SK-MEL-5 (cell line): Measurements from ENCODE around the gene BCAR1. TPM values are rescaled to one million over a fixed set of nuclear protein-coding genes. Genes with fewer than 3 reads are reported as not detected.

Experiments used
- DNase-seq: peaks from one replicate; pipeline ENCODE4 v3.0.0-alpha.2; 2016; ENCODE audit warnings: low read depth, low spot score
- in situ Hi-C: cut with HindIII; loops from 2 replicates; pipeline ENCODE4 v1.10.0; 2016; ENCODE audit warnings: low sequenced_read_pairs, high pct_unique_total_duplicates, low pct_unique_long_range_greater_than_20kb
- total RNA-seq: library from RNA; depleted of rRNA; stranded (reverse); fragments of >200 nt; shearing (Covaris generic); gene quantifications from 2 replicates; pipeline ENCODE4 v1.2.3, GENCODE V29; 2014

Gene BCAR1
- total RNA-seq, 1 experiment from 2014 or later = 12.4 TPM

GRCh38 chr16:75202069-75202590 lies 49.3 kb downstream of the BCAR1 start:
- in situ Hi-C loops = no loop called here

DNA sequence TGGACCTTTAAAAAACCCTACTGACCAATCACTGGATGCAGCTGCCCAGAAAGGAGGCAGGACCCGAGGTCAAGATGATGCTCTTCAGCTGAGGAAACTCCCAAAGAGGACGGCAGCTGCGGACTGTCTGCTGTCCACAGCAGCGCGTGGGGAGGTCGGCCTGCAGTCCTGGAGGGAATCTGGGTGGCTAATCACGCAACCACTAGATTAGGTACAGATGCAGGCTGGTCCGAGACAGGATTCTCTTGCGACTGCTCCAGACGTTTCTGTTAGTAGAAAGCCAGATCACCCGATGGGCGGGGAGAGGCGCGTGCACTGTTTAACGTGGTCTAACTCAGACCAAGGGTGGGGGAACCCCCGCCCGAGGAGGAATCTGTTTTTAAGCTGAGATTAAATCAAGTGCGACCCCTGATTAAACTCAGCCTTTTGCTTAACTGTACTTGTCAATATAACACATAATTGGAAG lies 53.3 kb downstream of the BCAR1 start:
- DNase-seq = no peak
- in situ Hi-C loops = loop anchor here (25.0 kb wide), 1 partner anchor 114 kb away; no protein-coding TSS in a partner anchor

More at GRCh38 chr16:75202069-75202590, 49.3 kb downstream of the BCAR1 start:
- DNase-seq = no peak

DNA sequence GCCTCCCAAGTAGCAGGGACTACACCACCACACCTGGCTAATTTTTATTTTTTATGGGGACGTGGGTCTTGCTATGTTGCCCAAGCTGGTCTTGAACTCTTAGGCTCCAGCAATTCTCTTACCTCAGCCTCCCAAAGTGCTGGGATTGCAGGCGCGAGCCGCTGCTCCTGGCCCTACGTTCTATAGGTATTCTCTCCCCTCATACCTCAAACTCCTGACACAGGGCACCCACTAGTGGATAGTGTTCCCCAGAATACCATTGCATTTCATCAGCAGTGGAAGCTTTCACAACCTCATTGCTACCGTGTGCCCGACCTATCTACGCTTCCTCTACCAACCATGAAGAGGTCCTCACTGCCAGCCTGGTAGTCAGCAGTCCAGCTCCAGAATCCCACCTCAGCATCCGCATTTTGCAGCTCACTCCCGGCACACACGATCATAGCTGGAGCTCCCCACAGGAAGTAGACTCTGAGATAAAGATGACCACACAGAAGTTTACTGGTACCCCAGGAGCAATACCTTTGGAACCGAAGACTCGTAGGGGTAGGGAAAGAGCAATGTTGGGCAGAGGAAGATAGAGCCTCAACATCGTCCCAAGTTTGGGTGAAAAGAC lies 53.8 kb downstream of the BCAR1 start:
- peak; percentile 4 for DNase-seq
- in situ Hi-C loops = loop anchor here (25.0 kb wide), 1 partner anchor 115 kb away; no protein-coding TSS in a partner anchor

- no peak for DNase-seq
- in situ Hi-C loops = loop anchor here (25.0 kb wide), 1 partner anchor 115 kb away; no protein-coding TSS in a partner anchor
Observed at GRCh38 chr16:75196836-75197235, 54.6 kb downstream of the BCAR1 start.

DNA sequence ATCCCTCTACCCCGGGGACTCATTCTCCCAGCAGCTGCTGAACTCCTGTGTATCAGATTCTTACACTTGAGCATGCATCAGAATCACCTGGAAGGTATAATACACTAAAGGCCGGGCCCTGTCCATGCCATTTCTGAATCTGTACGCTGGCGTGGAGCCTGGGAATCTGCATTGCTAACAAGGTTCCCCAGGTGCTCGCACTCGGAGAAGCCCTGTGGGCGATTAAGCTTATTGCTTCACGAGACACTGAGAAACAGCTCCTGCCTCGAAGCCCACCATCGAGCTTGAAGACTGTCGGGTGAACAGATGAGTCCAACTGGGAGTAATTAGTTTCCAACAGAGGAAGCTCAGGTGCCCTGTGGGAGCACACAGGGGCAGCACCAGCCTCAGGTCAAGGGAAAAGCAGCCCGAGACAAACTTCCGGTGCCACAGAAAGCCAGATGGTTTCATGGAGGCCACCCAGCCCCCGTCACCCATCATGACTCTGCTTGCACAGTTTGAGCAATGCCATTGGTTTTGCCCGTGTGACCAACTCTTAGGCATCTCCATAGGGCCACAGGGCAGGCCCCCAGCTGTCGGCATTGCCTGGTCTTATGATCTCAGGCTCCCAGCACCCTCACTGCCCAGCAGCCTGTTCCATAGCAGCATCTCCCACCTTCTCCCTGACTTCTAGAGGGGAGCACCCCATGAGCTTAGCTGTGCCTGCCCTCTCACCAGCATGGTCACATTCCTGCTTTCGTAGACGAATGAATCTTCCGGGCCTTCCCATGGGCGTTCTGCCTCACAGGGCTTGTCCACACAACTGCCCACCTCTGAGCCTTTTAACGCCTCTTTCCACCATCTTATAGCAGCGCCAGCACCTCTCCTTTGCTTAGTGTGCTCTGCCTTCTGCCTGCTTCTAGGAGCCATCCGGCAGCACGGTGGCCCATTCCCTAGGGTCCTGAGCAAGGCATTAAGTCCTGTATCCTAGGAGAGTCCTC lies 55.3 kb downstream of the BCAR1 start:
- DNase-seq = no peak
- in situ Hi-C loops = loop anchor here (25.0 kb wide), 1 partner anchor 116 kb away; no protein-coding TSS in a partner anchor

DNA sequence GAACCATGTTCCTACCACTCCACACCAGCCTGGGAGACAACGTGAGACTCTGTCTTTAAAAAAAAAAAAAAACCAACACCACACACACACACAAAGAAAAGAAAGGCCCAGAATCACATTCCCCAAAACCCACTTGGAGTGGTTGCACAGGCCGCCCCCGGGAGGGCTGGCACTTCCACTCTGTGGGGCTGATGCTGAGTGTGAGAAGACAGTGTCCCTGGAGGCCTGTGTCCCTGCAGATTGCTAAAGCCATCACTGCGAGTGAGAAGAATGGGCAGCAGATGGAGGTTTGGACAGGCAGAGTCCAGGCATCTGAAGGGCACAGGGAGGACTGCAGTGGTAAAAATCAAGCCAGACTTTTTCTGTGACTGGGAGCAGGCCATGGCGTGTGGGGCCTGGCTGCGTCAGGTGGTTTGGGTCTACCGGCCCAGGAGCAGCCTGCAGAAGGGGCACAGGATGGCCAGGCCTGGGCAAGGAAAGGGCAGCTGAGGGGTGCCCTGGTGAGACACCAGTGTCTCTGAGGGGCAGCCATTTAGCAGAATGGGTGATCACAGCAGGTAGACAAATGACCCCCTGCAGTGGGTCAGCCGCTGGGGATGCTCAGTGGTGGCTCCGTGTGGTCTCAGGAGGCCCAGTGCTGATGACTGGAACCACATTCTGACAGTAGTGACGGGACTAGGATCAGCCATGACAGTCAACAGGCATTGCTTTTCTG lies 57.5 kb downstream of the BCAR1 start:
- no peak for DNase-seq
- in situ Hi-C loops = loop anchor here (25.0 kb wide), 1 partner anchor 118 kb away; no protein-coding TSS in a partner anchor

GRCh38 chr16:75193265-75193650 lies 58.2 kb downstream of the BCAR1 start:
- in situ Hi-C loops = loop anchor here (25.0 kb wide), 1 partner anchor 119 kb away; no protein-coding TSS in a partner anchor
- DNase-seq = no peak

DNA sequence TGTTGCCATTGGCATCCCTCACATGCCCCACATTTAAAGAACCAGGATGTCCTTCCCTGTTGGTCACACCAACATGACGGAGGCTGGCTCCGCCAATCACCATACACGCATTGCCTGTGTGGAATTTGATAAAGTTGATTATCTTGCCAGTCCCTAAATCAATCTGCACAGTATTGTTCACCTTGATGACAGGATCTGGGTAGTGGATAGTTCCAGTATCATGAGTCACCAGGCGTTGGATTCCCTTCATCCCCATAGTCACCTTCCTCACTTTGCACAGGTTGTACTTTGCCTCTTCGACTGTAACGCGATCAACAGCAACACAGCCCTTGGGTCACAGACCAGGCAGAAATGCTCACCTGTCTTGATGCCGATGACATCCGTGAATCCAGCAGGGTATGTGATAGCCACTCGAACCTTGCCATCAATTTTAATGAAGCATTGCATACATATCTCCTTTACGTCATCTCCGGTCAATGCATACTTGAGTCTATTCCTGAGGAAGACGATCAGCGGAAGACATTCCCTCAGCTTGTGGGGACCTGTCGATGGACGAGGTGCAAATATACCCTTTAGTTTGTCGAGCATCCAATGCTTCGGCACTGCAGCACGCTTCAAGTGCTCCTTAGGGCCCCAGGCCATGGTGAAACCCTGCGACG lies 58.7 kb downstream of the BCAR1 start:
- DNase-seq = no peak
- in situ Hi-C loops = loop anchor here (25.0 kb wide), 1 partner anchor 120 kb away; no protein-coding TSS in a partner anchor

GRCh38 chr16:75189638-75190245 lies 61.7 kb downstream of the BCAR1 start:
- in situ Hi-C loops = loop anchor here (25.0 kb wide), 1 partner anchor 123 kb away; no protein-coding TSS in a partner anchor
- no peak for DNase-seq

GRCh38 chr16:75188832-75189477 lies 62.5 kb downstream of the BCAR1 start:
- no peak for DNase-seq

DNA sequence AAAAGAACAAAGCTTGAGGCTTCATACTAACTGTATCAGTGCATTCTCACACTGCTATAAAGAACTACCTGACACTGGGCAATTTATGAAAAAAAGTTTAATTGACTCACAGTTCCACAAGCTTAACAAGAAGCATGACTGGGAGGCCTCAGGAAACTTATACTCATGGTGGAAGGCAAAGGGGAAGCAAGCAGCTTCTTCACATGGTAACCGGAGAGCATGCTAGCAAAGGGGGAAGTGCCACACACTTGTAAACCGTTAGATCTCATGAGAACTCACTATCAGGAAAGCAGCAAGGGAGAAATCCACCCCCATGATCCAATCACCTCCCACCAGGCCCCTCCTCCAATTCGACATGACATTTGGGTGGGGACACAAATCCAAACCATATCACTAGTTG lies 69.8 kb downstream of the BCAR1 start:
- DNase-seq = no peak
- in situ Hi-C loops = loop anchor here (25.0 kb wide), 1 partner anchor 131 kb away; no protein-coding TSS in a partner anchor

More at GRCh38 chr16:75188832-75189477, 62.5 kb downstream of the BCAR1 start:
- in situ Hi-C loops = loop anchor here (25.0 kb wide), 1 partner anchor 123 kb away; no protein-coding TSS in a partner anchor

GRCh38 chr16:75179208-75179607 lies 72.2 kb downstream of the BCAR1 start:
- in situ Hi-C loops = loop anchor here (25.0 kb wide), 1 partner anchor 133 kb away; no protein-coding TSS in a partner anchor

More at GRCh38 chr16:75179208-75179607, 72.2 kb downstream of the BCAR1 start:
- no peak for DNase-seq
